Tongue (tissue), 2 donors: Measurements from ENCODE around the gene HLCS. TPM values are rescaled to one million over a fixed set of nuclear protein-coding genes. Genes with fewer than 3 reads are reported as not detected.

Experiments
- DNase-seq: peaks from one replicate; pipeline ENCODE4 v3.0.0-alpha.2; 2015
- total RNA-seq: library from RNA; depleted of rRNA; stranded (reverse); fragments of >200 nt; gene quantifications from one replicate; pipeline ENCODE4 v1.2.3, GENCODE V29; 2014

HLCS gene
- total RNA-seq, 1 donor from 2014 or later = 30.0 TPM

- DNase-seq = no peak
These were observed 19.5 kb upstream of the HLCS start for GRCh38 chr21:36985751-36986594.

DNA sequence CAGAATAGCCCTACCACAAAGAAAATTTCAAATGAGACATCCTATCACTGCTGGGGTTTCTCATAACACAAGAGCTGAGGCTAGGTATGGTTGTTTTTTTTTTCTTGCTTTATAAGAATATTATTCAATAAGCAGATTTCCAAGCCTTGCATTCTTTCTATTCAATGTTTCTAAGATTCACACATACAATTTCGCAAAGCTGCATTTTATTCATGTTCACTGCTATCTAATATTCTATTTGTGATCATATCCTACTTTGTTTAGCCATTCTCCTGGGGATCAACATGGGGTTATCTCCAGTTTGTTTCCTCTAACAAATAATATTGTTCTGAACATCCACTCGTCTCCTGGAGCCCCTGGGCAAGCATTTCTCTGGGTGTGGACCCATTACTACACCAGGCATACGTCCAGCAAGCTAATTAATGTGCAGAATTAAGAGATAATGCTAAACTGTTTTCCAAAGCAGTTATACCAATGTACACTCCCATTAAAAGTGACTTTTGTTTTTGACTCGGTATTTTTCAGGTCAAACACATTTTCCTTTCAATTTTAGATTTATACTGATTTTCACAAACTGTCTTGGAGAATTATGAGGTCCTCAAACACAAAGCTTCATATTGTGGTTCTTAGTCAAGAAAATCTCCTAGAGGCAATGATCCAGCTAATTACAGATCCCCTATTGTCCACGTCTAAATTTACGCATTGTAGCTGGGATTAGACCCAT, 15.7 kb upstream of the HLCS start:
- no peak for DNase-seq

DNA sequence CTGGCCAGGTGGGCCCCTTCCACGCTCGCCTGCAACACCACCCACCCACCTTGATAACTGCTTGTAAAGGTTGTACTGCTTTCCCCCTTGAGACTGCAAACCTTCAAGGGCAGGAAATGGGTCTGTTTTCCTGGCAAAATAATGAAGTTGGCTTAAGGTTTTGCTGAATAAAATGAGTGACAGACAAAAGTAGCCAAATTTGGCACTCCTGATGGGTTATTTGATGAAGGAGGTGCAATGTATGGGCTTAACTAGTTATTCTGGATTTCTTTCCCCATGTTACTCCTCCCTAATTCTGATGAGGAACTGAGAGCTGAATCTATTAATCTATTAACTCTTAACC, 14.6 kb upstream of the HLCS start:
- DNase-seq = no peak

GRCh38 chr21:36980280-36981048, 14.0 kb upstream of the HLCS start:
- peak; percentile 51 for DNase-seq

DNA sequence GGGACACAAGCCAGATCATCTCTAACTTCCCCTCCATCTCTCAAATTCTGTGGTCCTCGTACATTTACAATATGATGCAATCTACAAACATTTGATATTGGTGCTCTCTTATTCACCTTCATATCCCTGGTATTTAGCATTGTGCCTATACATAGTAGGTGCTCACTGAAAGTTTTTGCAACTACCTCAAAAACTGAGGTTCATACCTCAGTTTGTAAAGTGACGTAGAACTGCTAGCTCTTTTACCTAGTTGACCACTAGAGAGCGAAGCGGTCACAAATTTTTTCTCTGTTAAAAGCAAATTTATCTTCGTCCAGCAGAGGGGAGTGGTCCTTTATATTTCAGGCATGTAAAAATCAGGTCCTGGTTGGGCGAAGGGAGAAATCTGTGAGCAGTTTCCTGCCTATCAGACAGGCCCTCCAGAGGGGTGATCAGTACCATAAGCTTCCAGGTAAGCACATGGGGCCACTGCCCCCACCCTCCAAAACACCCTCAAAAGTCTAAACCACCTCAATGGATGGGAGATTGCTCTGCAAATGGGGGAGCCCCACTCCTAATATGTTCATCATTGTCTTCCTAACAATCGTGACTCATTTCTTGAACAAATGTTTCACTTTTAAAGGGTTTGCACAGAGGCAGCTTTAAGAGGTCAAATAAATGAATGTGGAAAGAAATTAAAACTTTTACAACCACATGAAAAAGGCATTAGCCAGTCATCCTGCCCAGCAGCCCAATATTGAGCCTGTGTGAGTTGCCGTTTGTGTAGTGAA, 10.6 kb upstream of the HLCS start:
- DNase-seq = peak; percentile 88

- DNase-seq = no peak
These were observed 9.9 kb upstream of the HLCS start for GRCh38 chr21:36976228-36976861.

DNA sequence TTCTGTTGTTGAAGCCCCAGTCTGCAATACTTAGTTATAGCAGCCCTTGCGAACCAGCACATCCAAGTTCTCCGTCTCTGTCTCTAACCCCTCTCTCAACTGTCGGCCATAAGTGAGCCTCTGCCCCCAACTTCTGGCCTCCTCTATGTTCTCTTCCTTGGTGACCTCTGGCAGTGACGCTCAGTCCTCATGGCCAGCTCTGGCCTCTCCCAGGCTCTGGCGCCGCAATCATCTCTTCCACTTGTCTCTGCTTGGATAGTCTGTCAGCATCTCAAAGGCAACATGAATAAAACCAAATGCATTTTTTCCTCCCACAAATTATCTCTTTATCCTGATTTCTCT, 8.4 kb upstream of the HLCS start:
- no peak for DNase-seq

GRCh38 chr21:36973986-36974850, 7.7 kb upstream of the HLCS start:
- DNase-seq = no peak

GRCh38 chr21:36968976-36969375, 2.5 kb upstream of the HLCS start:
- DNase-seq = no peak

GRCh38 chr21:36968414-36968813, 1.9 kb upstream of the HLCS start:
- peak; percentile 38 for DNase-seq

DNA sequence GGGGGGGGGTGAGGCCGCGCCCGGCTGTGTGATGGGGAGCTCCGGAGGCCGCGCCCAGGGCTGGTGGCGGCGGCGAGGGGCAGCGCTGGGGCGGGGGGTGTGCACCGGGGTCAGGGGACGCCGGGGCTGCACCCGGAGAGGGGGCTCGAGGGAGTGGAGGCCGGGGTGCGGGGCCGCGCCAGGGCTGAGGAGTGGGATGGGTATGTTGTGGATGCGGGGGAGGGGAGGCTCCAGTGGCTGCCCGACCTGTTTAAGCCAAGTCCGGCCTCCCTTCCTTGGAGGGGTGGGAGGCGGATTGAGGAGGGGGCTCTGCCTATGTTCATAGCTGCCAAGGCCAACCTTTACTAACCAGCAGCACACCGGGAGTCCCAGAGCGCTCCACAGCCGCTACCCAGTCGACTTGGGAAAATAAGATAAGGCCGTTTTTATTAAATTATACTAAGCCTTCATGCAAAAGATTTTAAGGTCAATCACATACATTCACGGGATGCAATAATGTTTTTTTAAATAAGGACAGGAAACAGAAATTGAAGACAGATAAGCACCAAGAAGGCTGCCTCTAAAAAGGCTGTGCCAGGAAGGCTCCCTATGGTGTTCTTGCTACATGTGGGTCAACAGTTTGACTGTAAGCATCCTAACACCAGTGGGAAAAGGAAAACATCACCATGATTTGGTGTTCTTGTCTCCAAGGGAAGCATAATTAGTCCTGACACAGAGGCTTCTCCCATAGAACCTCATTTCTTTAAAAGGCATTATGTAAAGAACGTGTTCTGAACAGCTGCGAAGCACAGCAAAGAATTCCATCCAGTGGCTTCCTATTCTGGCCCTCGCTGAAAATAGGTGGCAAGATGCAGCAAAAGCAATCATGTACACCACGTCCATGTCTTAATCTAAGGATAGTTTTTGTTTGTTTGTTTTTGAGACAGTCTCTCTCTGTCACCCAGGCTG, 626 bp upstream of the HLCS start:
- peak; percentile 55 for DNase-seq

- DNase-seq = no peak
These were observed 776 bp downstream of the HLCS start for GRCh38 chr21:36965720-36966065.

DNA sequence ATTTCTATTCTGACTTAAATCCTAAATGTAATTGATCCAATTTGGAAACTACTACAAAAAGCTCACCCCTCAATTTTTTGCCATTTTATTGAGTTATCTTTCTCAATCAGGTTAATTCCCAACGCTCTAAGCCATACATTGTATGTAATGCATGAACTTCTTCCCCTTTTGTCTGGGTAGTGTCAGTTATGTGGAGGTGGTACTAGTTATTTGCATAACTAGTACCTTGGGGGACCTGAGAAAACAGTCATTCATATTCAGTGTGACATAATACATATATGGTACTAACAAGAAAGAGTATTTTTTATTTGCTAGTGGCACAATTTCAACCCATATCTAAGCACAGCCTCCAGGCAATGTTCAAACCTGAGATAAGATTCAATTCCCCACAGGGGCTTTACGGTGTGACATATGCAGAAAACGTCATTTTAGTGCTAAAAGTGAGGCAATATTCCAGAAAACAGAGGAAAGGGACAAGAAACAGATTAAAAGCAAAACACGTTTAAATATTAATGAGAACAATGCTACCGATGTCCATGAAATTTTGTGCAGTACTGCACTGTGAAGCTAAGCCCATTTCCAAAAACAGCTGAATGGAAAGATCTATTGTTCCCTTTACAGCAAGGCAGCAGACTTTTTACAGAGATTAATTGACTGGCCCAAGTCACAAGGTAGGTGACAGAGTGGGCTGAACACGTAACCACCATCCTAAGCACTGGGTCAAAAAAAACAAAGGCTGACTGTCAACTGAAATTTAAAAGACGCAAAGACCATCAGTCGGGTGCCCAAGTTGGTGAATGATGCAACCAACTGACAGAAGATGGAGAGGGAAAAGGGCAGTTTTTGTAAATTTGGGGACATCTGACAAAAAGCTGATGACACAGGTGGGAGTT, 1.4 kb downstream of the HLCS start:
- no peak for DNase-seq

GRCh38 chr21:36964398-36964797, 2.1 kb downstream of the HLCS start:
- DNase-seq = no peak

DNA sequence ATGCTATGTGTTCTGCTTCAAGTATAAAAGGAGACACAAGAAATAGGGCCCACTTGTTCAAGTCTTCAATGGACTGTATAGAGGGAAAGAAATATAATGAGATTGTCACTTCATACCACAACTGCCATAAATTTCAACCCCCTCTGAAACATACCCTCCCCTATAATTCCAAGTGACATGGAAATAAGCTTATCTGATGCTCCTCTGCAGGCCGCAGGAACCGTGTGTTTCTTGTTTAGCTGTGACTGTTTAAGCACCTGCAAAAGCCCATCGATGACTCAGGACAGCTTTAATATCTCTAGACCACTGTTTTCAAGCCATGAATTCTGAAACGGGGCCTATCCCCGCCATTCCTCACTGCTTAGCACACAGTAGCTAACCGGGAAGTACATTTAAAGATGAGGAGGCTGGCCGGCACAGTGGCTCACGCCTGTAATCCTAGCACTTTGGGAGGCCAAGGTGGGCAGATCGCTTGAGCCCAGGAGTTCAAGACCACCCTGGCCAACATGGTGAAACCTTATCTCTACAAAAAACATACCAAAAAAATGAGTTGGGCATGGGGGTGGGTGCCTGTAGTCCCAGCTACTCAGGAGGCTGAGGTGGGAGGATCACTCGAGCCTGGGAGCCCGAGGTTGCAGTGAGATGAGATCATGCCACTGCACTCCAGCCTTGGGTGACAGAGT, 4.2 kb downstream of the HLCS start:
- DNase-seq = no peak

DNA sequence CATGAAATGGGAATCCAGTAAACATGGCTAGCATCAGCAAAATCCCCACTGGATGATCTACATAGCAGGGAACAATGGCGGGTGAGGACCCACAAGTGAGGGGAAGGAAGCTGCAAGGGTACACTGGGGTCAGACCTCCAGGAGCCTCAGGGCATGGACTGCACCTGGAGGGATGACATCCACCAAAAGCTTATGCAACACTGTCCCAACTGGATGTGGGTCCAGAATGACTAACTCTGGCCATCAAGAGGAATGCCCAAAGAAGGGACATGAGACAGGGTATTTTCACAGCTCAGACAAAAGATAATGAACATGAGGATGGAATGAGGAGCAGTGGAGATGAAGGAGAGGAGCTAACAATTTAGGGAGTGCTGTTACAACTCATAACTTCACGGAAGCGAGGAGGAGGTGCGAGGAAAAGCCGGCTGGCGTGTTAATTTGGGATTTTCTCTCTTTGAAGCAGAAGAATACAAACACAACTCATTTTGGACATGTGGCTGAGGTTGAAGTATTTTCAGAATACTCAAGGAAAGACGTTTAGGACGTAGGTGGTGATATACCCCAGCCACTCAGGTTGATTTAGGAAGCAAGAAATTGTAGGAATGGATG, 5.7 kb downstream of the HLCS start:
- DNase-seq = no peak

- DNase-seq = no peak
These were observed 7.2 kb downstream of the HLCS start for GRCh38 chr21:36959020-36959835.
